GM12801 (cell line): ENCODE results near the gene FSCN2.

Source experiments
- TF ChIP-seq, protein P1 (sequence below): IDR thresholded peaks from one replicate; pipeline ENCODE4 v1.5.1; 2011; ENCODE audit warnings: control low read depth; ENCODE audit not compliant: insufficient read length; ENCODE audit errors: extremely low read depth

The FSCN2 gene

DNA sequence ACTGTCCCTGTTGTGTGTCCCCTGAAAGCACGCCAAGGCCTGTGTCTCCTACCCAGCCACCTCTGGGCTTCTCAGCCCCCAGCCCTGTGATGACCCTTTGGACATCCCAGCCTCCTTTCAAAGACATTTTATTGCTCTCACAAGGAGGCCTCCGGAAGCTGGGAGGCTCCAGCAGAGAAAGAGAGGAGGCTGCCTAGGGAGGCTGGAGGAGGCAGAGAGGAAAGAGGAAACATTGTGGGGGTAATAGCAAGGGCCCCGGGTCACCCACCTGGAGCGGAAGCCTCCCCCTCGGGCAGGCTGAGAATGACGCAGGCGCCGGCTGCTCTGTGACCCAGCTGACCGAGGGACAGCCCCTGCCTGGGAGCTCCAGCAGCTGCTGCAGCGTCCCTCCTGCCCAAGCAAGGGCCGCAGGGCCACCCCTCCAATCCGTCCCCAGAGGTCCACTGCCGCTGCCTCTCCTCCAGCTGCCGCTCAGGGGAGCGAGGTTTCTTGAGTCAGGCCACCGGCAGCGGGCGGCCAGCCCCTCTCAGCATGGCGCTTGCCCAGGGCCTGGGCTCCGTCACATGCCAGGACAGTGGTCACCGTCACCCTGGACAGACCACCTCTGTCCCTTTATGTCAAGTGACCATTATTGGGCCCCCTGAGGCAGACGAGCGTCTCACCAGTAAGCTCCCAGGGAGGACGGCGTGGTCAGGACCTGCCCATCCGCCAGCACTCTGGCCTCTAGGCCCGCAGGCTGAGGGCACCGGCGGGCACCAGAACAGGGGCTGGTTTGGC lies 44.9 kb upstream of the FSCN2 start:
- TF ChIP-seq, protein P1, sequence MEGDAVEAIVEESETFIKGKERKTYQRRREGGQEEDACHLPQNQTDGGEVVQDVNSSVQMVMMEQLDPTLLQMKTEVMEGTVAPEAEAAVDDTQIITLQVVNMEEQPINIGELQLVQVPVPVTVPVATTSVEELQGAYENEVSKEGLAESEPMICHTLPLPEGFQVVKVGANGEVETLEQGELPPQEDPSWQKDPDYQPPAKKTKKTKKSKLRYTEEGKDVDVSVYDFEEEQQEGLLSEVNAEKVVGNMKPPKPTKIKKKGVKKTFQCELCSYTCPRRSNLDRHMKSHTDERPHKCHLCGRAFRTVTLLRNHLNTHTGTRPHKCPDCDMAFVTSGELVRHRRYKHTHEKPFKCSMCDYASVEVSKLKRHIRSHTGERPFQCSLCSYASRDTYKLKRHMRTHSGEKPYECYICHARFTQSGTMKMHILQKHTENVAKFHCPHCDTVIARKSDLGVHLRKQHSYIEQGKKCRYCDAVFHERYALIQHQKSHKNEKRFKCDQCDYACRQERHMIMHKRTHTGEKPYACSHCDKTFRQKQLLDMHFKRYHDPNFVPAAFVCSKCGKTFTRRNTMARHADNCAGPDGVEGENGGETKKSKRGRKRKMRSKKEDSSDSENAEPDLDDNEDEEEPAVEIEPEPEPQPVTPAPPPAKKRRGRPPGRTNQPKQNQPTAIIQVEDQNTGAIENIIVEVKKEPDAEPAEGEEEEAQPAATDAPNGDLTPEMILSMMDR: no peak

GRCh38 chr17:81483862-81484194 lies 44.3 kb upstream of the FSCN2 start:
- TF ChIP-seq, protein P1: no peak

- TF ChIP-seq, protein P1: no peak
Observed at GRCh38 chr17:81484195-81484979, 43.8 kb upstream of the FSCN2 start.

GRCh38 chr17:81486199-81486810 lies 41.9 kb upstream of the FSCN2 start:
- TF ChIP-seq, protein P1: no peak

- TF ChIP-seq, protein P1: no peak
Observed at GRCh38 chr17:81487089-81487486, 41.1 kb upstream of the FSCN2 start.

- TF ChIP-seq, protein P1: no peak
Observed at GRCh38 chr17:81487487-81488275, 40.5 kb upstream of the FSCN2 start.
